GM19238 (cell line): Measurements from ENCODE around the gene IGFALS.

ENCODE experiments used
- DNase-seq: peaks from one replicate; pipeline ENCODE4 v3.0.0; 2011; ENCODE audit warnings: low spot score; ENCODE audit not compliant: insufficient read length

IGFALS gene

DNA sequence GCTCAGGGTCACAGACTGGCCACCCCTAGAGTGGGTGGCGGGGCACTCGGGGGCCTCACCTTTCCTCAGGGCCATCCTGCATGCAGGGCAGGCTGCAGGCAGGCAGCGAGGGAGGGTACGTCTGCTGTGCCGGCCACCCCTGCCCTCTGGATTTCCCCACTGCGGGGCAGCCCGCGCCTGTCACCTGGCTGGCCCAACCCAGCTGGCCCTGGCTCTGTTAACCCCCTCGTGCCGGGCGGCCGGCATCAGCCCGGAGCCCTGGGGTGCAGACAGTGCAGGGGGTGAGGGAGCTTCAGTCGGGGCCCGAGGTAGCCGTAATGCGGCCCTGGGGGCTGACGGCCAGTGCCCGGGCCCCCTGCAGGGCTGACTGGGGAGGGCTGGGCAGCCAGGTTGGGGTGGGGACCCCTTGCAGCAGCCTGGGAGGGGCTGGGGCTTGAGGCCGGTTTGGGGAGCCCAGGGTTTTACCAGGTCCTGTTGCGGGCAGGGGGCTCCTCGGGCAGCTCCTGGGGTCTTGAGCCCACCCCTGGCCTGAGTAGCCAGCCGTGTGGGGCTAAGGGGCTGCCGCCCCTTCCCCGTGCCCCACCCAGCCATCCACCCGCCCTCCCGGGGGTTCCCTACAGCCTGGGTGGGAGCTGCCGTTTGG is at the start of gene IGFALS:
TSS of gene IGFALS (minus strand) at position 128 of the 643 bp plus-strand sequence. CDS start at position 75, 53 bp downstream.
- no peak for DNase-seq

DNA sequence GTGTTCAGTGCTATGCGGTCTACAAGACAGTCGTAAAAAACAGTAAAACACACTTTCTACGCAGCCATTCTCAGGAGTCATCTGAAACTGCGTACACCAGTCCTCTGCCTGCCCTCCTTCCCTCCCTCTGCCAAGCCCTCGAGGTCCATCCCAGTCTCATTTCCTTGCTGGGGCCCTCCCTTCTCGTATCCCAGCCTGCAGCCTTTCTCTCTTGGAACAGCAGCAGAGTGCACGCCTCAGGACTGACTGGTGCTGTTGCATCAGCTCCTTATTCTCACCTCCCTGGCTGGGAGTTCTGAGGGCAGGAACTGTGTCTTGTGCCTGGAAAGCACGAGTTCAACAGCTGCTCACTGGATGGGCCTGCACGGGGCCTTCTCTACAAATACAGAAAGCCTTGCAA is 46.0 kb upstream of the IGFALS start:
- DNase-seq: no peak

DNA sequence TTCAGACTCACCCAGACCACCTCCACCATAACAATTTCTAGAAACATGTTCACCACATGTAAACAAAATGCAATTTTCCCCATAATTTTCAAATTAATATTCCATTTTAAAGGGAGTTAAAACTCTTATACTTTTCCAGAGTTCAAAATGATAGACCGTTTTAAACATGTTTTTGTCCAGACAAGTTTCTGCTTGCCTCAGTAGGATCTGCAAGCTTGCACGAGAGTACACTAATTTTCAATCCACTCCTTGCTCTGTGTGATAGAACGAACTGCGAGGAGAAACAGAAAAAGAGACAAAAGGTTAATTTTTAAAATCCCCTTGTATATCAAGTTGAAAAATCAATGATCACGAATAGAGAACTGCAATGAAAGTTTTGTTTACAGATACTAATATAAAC is 40.6 kb upstream of the IGFALS start:
- no peak for DNase-seq

DNA sequence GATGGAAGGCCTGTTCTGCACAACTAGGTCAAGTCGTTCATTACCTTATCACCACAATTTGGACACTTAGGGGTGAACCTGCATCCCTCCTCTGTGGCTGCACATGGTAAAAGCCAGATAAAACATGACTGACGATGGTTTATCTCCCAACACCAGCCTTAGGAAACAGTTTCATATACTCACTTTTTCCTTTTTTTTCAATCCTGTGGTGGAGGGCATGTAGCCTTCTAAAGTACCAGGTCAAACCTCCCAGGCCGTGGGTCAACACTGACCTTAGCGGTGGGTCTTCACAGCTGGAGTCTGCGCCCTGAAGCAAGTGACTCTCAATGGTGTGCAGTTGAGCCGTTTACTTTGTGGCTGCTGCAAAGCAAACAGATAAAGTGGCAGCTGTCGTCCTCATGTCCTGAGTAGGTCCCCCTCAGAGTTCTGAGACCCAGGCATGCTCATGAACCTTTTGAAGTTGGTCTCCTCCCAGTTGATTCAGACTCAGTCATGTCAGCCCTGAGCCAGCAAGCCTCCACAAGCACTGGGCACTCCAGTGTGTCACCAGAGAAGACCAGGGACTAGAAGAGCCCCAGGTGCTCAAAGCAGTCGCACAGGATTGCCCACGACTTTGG is 39.4 kb upstream of the IGFALS start:
- no peak for DNase-seq

DNA sequence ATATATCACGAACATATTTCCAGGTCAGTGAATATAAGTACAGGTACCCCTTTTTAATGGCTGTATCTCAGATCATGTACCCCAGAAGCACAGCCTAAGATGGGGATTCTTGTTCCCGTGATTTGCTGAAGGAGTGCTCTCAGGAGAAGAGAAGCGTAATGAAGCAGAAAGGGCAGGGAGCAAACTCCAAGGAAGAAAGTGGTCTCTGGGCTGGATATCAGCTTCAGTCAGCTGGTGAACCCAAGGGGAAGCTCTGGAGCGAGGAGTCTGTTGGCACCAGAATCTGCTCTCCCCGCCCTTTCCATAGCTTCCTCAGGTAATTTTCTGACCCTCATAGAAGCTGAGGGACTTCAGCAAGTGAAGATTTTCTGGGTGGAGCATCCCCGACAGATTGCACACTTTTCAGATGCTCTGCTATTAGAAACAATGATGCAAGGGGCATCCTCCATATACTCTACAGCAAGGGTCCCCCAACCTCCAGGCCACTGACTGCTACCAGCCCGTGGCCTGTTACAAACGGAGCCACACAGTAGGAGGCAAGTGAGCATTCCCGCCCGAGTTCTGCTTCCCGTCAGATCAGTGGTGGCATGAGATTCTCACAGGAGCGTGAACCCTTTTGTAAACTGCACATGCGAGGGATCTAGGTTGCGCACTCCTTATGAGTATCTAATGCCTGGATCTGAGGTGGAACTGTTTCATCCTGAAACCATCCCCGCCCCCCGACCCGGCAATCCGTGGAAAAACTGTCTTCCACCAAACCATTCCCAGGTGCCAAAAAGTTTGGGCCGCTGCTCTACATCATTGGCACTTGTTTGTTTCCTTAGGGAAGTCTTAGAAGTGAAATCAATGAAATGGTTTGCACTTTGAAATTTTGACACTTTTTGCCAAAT is 37.9 kb upstream of the IGFALS start:
- DNase-seq: no peak

DNA sequence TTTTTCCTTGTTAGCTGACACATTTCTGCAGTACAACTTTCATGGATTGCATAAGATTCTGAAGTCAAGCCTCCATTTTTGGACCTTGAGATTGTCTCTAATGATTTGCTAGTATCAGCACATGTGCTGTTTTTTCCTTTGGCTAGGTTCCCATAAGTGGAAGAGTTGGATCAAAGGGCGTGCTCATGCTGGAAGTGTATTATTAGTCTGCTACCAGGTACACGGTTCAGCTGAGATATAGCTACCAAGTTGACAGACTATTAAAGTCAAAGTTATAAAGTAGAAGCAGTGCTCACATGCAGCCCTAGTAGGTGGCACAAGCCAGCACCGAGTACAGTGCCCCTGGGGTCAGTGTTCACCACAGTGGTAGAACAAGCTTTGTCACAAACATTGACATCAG is 36.7 kb upstream of the IGFALS start:
- DNase-seq: no peak

DNA sequence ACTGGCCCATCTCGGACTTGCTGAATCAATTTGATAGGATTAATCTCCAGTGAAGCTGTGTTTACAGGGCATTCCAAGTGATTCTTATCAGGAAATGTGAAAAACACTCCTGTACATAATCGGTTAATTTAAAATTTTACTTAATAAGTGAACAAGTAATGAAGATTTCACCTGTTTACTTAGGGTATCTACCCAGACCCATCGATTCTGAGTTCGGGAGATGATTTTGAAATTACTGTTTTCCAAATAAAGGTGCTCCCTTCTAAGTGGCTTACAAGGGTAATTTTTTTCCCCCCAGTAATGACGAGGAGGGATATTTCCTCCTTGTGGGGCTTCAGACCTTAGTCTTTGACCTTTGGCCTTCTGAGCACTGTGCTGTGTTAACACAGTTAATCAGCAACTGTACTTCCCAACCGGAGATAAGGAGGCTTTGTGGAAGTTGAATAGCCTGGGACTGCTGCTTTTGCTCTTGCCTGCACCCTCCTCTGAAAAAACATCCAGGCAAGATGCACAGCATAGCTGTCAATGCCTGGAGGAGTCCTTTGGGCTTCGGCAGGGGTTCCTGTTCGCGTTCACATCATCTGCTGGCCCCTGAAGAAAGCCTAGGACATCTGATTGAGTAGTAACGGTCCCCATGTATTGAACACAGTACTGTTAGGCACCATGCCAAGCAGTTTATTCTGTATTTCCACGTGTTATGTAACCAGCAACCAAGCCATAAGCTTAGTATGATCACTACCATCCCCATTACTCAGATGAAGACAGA is 35.3 kb upstream of the IGFALS start:
- DNase-seq: no peak

DNA sequence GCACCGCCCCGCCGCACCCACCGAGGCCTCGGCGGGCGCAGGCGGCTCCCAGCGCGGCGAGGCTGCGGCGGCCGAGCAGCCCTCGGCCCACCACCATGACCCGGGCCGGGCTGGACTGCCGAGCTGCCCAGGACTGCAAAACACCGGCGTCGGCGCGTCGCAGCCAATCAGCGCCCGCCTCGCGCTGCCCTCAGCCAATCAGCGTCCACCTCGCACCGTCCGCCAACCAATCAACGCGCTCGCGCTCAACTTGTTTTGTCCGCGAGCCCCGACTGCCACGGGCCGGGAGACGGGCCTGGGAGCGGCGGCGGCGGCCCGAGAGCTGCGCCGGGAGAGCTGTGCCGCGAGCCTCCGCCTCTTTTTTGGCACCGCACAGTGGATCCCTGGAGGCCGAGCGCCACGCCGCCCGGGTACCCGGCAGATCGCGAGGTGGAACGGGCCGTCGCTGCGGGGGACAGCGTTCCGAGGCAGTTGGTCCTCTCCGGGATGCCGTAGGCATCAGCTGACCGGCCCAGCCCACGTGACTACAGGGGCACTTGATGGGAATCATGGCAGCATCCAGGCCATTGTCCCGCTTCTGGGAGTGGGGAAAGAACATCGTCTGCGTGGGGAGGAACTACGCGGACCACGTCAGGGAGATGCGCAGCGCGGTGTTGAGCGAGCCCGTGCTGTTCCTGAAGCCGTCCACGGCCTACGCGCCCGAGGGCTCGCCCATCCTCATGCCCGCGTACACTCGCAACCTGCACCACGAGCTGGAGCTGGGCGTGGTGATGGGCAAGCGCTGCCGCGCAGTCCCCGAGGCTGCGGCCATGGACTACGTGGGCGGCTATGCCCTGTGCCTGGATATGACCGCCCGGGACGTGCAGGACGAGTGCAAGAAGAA is 33.4 kb upstream of the IGFALS start, which contains the start of the genes FAHD1 and HAGH:
TSS of gene FAHD1 (plus strand) at position 516 of the 883 bp plus-strand sequence. CDS start at position 549, 33 bp downstream.
TSS of gene HAGH (minus strand) at position 135 of the 883 bp plus-strand sequence. CDS start at position 97, 38 bp downstream.
- DNase-seq: peak; percentile 99

DNA sequence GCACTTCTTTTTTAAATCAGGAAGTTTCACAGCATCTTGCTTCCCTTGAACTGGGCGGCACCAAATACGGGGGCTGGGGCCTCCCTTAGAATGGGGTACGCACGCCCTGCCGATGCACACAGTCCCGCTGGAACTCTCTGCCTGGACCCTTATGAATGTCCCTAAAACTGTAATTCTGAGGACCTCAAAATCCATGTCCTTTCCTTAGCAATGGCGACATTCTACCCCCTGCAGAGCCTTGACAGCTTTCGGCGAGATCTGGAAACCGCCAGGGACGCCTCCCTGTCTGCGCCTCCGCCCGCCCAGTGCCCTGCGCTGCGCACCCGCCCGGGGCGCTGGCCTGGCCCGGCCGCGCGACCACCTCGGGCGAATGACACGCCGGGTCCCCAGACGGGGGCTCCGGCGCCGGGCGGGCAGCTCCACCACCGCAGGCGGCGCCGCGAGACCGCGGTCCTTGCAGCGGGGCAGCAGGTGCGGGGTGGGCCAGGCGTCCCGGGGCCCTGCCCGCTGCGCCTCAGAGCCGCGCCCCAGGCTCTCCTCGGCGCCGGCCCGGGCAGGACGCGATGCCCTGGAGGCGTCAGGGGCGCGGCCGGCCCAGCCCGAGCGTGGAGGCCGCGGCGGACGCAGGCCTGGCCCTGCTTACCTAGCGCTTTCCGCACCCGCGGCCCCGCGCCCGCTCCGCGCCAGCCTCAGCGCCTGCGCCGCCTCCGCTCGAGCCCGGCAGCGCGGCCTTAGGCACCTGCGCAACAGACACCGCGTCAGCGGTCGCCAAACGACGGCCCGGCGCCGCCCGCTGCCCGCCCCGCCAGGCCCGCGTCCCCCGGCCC is 32.6 kb upstream of the IGFALS start:
- peak; percentile 84 for DNase-seq

DNA sequence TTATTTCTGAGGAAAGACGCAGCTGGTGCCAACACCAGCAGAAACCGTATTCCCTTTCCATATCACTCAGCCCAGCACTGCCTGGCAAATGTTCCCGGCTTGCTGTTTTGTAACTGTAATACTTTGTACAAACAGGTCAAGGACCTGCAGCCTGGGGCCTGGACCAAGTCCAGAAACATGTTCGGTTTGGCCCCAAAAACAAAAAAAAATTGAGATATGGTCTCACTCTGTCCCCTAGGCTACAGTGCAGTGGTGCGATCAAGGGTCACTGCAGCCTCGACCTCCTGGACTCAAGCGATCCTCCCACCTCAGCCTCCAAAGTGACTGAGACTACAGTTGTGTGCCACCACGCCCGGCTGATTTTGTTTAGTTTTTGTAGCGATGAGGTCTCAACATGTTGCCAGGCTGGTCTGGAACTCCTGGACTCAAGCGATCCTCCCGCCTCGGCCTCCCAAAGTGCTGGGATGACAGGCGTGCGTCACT is 31.9 kb upstream of the IGFALS start:
- no peak for DNase-seq

DNA sequence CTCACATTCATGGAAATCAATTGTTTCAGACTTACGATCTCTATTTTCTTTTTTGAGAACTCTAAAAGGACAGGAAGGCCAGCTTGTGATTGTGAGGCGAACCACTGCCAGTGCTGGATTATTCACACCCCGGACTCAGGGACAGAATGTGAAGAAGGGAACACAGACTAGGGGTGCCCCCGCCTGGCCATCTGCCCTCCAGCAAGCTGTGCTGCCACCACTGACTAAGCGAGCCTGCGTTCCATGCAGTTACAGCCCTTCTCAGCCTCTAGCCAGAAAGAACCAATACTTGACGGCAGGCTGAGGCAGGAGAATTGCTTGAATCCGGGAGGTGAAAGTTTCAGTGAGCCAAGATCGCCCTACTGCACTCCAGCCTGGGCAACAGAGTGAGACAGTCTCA is 30.3 kb upstream of the IGFALS start:
- DNase-seq: no peak

DNA sequence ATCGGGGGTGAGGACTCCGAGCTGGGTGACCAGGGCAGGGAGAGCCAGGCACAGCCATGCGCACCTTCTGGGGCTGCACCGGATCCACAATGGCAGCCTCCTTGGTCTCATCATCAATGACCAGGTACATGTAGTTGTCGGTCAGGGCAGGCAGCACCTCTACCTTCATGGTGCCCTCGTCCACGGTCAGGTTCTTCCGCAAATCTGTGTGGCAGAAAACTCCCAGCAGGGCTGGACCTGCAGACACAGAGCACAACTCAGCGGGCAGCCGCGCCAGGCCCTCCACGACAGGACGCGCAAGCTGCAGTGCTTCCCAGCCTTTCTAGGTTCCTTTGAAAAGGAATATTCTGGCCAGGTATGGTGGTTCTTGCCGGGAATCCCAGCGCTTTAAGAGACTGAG is 29.3 kb upstream of the IGFALS start:
- DNase-seq: no peak

DNA sequence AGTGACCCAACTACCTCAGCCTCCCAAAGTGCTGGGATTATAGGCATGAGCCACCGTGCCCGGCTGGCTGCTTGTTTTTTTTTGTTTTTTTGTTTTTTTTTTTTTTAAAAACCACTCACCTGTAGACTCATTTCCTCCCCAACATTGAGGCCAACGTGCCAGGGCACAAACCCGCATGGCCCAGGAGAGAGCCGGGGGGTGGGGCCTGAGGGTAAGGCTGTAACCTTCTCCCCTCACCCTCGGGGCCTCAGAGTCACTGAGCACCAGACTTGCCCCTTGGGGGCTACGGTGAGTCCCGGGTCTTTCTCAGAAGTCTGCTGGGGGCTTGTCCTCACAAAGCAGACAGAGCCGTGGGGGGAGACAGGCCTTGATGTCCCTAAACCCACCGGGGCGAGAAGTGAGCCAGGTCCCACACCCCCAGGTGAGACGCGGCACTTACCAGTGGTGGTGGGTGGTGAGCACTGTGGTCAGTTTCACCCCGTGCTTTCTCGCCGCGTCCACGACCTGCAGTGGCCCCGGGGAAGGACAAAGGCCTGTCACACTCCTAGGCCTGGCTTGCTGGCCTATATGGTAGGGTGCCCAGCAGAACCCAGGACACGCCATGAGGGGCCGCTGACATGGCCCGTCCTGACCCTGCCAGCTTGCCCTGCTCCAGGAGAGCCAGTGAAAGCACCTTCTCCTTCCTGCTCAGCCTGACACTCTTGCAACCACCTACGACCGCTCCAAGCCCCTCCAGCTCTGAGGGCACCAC is 28.5 kb upstream of the IGFALS start:
- DNase-seq: no peak

DNA sequence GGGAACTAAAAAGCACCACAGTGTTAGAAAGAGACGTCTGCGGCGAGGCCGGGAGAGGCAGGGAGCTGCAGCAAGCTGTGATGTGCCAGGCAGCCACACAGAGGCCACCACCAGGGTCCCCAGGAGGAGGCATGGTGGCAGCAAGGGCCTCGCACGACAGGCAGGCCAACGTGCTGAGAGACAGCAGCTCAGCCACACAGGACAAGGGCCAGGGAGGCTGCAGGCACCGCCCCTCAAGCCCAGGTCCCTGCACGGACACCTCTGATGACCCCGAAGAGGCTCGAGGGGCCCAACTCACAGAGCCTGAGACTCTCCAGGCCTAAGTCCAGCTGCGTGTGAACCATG is 27.4 kb upstream of the IGFALS start:
- no peak for DNase-seq

DNA sequence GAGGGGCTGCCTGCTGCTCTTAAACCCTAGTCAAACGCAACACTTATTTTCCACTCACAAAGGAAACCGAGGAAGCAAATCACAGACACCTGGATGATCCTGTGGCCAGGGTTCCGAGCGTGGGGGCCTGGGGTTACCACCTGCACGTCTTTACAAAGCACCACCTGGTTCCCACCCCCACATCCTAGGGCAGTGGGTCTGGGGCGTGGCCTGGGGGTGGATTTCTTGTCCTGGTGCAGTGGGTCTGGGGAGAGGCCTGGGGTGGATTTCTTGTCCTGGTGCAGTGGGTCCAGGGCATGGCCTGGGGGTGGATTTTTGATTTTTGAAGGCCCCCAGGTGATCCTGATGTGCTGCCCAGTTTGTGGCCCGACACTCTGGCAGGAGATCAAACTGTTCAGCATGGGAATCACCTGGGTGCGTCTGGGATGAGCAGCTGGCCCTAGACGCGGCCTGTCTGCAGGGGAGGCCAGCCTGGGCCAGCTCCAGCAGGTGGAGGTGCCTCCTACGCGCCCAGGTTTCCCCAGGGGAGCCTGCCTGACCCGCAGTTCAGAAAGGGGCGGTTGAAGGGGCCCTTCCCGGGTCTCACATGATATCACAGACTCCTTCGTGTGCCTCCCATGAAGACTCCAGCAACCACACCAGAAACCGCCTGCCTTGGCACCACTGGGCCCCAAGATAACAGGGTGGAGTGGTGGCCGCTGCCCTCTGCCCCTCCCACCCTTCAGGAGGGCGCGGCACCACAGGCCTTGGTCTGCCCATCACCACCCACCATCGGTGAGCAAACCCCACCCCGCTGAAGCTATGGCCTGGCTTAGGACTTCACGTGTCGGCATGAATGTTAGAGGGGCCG is 26.8 kb upstream of the IGFALS start:
- no peak for DNase-seq

DNA sequence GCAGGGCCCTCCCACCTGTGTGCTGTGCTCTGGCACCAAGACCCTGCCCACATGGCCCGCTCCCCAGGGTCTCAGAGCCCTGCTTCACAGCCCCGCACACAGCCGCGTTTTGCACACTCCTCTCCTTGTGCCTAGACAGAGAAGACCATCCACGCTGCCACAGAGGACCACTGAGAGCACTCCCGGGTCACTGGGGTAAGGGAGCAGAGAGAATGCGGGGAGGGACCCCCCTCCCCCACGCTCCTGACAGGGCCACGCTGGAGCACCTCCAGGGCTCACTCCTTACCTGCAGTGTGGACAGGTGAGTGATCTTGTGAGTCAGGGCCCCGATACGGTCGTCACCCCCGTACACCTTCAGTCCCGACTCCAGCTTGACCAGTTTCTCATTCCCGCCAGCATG is 26.1 kb upstream of the IGFALS start:
- no peak for DNase-seq

DNA sequence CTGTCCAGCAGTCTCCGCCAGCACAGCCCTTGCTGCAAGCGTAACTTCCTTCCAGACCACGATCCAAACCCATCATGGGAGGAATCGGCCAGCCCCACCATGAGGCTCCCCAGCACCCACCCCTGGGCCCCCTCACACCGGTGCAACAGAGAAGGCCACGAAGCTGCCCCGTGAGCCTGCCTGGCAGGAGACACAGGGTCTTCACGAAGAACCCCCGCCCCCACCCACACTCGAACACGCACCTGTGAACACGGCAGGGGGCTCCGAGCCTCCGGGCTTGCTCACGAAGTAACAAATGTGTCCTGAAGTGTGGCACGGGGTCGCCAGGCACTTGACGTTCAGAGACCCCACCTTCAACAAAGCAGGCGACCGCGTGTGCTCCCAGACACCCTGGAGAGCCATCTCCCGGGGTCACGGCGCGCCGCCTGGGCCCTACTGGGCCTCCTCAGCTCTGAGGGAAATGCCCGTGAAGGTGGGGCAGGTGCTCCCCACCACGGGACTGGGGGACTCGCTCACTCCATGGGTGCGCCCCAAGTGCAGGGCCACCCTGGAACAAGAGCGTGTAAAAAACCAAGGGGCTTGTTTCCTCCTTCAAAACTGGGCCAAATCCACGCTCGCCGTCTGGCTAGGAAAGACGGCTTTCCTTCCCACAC is 25.5 kb upstream of the IGFALS start:
- no peak for DNase-seq
